Measurements from ENCODE around the gene C11orf71. TPM values are rescaled to one million over a fixed set of nuclear protein-coding genes. Genes with fewer than 3 reads are reported as not detected.

Gene C11orf71
- total RNA-seq, 6 donors from 2014 or later = 6.2 to 16.8 (median 8.3) TPM

GRCh38 chr11:114412946-114413345 lies 12.6 kb upstream of the C11orf71 start:
- no peak for DNase-seq
- Histone ChIP-seq H3K27ac (no peak overlapping the region), H3K27me3 (no peaks in the 10 kb centered on the region), H3K4me1 (no peaks in the 10 kb centered on the region), H3K9me3 (no peaks in the 10 kb centered on the region), H3K36me3 (peaks cover 9 to 30% (median 15%) of the 10 kb centered on the region in 4 donors), H3K4me3 (no peak overlapping the region)
- WGBS, 2 donors = 95 to 100% methylated on average over 4 of the region's 4 CpGs
- no peak for TF ChIP-seq POLR2AphosphoS5 (IDR thresholded peaks at IDR 0.05)
- TF ChIP-seq POLR2A (IDR thresholded peaks at IDR 0.05) = no peak
- TF ChIP-seq EP300 (IDR thresholded peaks at IDR 0.05) = no peak
- TF ChIP-seq CTCF (IDR thresholded peaks at IDR 0.05) = no peak
- ATAC-seq (ENCODE audit: low FRiP score in 2 of 2) = no peak

DNA sequence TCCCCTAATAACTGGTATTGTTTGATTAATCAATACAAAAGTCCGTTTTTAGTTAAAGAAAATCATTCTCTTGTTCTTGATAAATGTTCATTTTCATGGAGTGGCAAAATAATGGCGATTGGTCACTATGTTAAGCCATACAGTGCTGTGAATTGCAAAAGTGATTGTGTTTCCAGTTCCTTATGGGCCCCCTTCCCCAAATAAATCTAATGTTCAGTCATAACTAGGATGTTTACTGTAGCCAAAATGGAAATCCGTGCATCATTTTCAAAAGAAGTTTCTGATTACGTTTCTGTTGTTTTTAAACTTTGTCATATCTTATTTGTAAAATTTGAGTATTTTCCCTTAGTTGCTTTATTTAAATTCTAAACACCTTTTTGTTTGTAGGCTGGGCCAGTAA lies 1.0 kb upstream of the C11orf71 start:
- no peaks in the 10 kb centered on the region for H3K9me3 ChIP-seq
- H3K4me1 ChIP-seq = peaks cover 28 to 71% (median 47%) of the 10 kb centered on the region in 4 donors
- no peak for ATAC-seq (ENCODE audit: low FRiP score in 2 of 2)
- H3K27ac ChIP-seq = peak overlapping the region; percentile 97 to 99 (median 99)
- no peaks in the 10 kb centered on the region for H3K27me3 ChIP-seq
- H3K4me3 ChIP-seq = peak overlapping the region; percentile 49 to 76 (median 60)
- TF ChIP-seq EP300 (IDR thresholded peaks at IDR 0.05) (no peak), CTCF (IDR thresholded peaks at IDR 0.05) (no peak), POLR2A (IDR thresholded peaks at IDR 0.05) (no peak), POLR2AphosphoS5 (IDR thresholded peaks at IDR 0.05) (no peak)
- peaks cover 0 to 21% (median 6%) of the 10 kb centered on the region in 4 donors for H3K36me3 ChIP-seq
- DNase-seq = no peak
- 3 to 7% methylated on average over 4 of the region's 4 CpGs for WGBS, 2 donors

- Histone ChIP-seq H3K27me3 (no peaks in the 10 kb centered on the region), H3K36me3 (peaks cover 0 to 17% (median 2%) of the 10 kb centered on the region in 4 donors), H3K9me3 (no peaks in the 10 kb centered on the region), H3K4me1 (peaks cover 28 to 71% (median 47%) of the 10 kb centered on the region in 4 donors), H3K4me3 (peak overlapping the region; percentile 49 to 76 (median 60)), H3K27ac (peak overlapping the region; percentile 97 to 99 (median 99))
- ATAC-seq (ENCODE audit: low FRiP score in 2 of 2) (no peak), DNase-seq (no peak)
- TF ChIP-seq EP300 (IDR thresholded peaks at IDR 0.05) (no peak), POLR2A (IDR thresholded peaks at IDR 0.05) (no peak), POLR2AphosphoS5 (IDR thresholded peaks at IDR 0.05) (no peak), CTCF (IDR thresholded peaks at IDR 0.05) (no peak)
- 0% methylated on average over 7 to 8 of the region's 8 CpGs for WGBS, 2 donors
Measured at GRCh38 chr11:114400915-114401223, 558 bp upstream of the C11orf71 start.

DNA sequence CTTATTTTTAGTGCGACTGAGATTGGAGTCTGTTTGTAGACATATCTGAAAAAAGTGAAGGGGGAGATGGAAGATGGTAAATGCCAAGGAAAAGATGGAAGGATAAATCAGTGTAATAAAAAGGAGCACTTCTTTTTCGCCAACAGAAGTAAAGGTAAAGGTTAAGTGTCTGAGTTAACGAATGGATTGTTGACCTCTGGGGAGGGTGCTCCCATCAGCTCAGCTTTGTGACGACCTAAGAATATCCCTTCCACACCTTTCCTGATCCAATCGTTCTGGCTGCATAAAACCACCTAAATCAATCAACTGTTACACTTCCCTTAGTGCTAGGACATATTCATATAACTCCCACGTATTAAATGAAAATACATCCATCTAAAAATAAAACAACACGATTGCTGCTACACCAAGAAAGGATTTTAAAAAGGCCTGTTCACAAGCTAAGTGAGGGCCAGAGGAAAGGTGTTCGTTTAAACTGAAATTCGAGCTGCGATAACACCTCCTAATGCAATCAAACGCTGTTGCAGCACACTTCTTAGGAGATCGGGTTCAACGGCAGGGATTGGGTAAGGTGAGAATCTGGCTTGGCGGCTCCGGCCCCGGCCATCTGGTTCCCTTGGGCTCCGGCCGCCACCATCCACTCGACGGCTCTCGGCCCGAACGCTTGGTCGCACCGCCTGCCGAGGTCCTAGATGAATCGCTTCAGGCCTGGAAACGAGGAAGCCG lies 658 bp downstream of the C11orf71 start:
- peaks cover 17 to 59% (median 39%) of the 10 kb centered on the region in 4 donors for H3K4me1 ChIP-seq
- WGBS, 2 donors = 4 to 8% methylated on average over 13 to 25 of the region's 29 CpGs

More for the DNA sequence above, 658 bp downstream of the C11orf71 start:
- H3K27ac ChIP-seq = peak overlapping the region; percentile 97 to 99 (median 99)
- TF ChIP-seq EP300 (IDR thresholded peaks at IDR 0.05) (no peak), POLR2AphosphoS5 (IDR thresholded peaks at IDR 0.05) (no peak), CTCF (IDR thresholded peaks at IDR 0.05) (no peak), POLR2A (IDR thresholded peaks at IDR 0.05) (no peak)
- no peaks in the 10 kb centered on the region for H3K27me3 ChIP-seq
- peaks cover 0 to 5% (median 0%) of the 10 kb centered on the region in 4 donors for H3K36me3 ChIP-seq
- no peaks in the 10 kb centered on the region for H3K9me3 ChIP-seq
- peak overlapping the region; percentile 7 to 76 (median 60) for H3K4me3 ChIP-seq
- peak; percentile 68 to 86 for ATAC-seq (ENCODE audit: low FRiP score in 2 of 2)
- DNase-seq = peak; percentile 78 to 92
